Astrocyte of the spinal cord (primary cell): Measurements from ENCODE around the gene HBQ1.
"Not testable (repeated sequence)": the region's sequence is repeated elsewhere in the genome, so short reads cannot be mapped to it uniquely, and the experiment has no call there.

Source experiments
- DNase-seq: peaks from one replicate; pipeline ENCODE4 v3.0.0; 2011; ENCODE audit warnings: low read depth, low spot score
- H3K4me3 ChIP-seq: 2 replicates; pipeline ENCODE4 v1.5.1; 2011; ENCODE audit warnings: low read depth, mild to moderate bottlenecking, low read length, moderate library complexity
- CTCF ChIP-seq: IDR thresholded peaks from 2 replicates; pipeline ENCODE4 v1.5.1; 2012; ENCODE audit warnings: low read depth, mild to moderate bottlenecking, low read length, inconsistent platforms
- in situ Hi-C: cut with HindIII; loops from 2 replicates; pipeline ENCODE4 v1.10.0; 2017; ENCODE audit warnings: low sequenced_read_pairs

Gene HBQ1

DNA sequence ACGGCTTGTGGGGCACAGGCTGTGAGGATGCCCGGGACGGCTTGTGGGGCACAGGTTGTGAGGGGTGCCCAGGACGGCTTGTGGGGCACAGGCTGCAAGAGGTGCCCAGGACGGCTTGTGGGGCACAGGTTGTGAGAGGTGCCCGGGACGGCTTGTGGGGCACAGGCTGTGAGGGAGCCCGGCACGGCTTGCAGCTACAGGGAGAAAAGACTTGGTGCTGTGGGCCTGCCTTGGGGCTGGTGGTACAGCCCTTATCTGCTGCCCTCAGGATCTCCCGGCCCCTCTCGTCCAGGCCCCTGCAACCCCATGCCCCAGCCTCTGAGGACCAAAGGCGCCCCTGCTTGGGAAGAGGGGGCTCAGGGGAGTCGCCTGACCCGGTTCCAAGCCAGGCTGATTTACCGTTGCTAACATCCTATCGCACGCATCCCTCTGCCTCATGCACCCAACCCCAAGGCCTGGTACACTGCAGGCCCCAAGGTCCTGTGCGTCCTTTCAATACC is 19.5 kb upstream of the HBQ1 start:
- H3K4me3 ChIP-seq: no peak overlapping the region
- in situ Hi-C loops: no loop called here
- DNase-seq: no peak
- no peak for TF ChIP-seq CTCF

- TF ChIP-seq CTCF: no peak
- no peak for DNase-seq
- in situ Hi-C loops: no loop called here
- no peak overlapping the region for H3K4me3 ChIP-seq
These were observed 17.8 kb upstream of the HBQ1 start for GRCh38 chr16:162271-162991.

DNA sequence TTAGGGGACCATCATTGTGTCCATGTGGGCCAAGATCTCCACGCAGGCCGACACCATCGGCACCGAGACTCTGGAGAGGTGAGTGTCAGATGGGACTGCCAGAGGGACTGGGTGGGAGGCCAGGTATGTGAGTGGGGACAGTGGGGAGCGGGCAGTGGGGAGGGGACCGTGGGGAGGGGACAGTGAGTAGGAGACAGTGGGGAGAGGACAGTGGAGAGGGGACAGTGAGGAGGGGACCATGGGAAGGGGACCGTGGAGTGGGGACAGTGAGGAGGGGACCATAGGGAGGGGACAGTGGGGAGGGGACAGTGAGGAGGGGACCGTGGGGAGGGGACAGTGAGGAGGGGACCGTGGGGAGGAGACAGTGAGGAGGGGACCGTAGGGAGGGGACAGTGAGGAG is 17.1 kb upstream of the HBQ1 start:
- DNase-seq, in situ Hi-C loops, H3K4me3 ChIP-seq: not testable (repeated sequence)

DNA sequence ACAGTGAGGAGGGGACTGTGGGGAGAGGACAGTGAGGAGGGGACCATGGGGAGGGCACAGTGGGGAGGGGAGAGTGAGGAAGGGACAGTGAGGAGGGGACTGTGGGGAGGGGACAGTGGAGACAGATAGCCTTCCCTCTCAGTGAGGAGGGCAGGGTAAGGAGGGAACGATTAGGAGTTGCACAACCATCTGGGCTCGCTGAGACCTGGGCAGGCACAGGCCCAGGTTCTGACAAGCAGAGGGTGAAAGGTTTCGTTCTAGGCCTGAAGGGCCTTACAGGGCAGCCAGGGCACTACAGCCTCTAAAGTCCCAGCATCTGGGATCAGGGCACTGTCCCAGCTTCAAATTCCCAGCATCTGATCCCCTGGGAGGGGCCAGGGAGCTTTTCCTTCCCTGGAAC is 16.6 kb upstream of the HBQ1 start:
- in situ Hi-C loops, H3K4me3 ChIP-seq, DNase-seq: not testable (repeated sequence)

DNA sequence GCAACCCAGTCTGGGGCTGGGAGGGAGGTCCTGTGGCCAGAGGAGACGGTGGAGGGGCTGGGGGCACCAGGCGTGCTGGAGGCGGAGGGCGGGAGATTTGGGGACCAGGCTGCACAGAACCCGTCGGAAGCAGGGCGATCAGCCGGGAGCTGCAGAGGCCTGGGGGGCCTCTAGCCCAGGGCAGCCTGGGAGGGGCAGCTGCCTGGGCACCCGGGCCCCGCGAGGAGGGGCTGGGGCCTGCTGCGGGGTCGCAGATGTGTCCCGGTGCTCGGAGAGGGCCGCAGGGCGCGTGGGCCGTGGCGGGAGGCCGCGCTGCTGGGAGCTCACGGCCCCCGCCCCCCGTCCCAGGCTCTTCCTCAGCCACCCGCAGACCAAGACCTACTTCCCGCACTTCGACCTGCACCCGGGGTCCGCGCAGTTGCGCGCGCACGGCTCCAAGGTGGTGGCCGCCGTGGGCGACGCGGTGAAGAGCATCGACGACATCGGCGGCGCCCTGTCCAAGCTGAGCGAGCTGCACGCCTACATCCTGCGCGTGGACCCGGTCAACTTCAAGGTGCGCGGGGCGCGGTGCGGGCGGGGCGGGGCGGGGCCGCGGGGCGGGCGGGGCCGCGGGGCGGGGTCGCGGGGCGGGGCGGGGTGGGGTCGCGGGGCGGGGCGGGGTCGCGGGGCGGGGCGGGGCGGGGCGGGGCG is 16.0 kb upstream of the HBQ1 start:
- in situ Hi-C loops, DNase-seq, H3K4me3 ChIP-seq: not testable (repeated sequence)

DNA sequence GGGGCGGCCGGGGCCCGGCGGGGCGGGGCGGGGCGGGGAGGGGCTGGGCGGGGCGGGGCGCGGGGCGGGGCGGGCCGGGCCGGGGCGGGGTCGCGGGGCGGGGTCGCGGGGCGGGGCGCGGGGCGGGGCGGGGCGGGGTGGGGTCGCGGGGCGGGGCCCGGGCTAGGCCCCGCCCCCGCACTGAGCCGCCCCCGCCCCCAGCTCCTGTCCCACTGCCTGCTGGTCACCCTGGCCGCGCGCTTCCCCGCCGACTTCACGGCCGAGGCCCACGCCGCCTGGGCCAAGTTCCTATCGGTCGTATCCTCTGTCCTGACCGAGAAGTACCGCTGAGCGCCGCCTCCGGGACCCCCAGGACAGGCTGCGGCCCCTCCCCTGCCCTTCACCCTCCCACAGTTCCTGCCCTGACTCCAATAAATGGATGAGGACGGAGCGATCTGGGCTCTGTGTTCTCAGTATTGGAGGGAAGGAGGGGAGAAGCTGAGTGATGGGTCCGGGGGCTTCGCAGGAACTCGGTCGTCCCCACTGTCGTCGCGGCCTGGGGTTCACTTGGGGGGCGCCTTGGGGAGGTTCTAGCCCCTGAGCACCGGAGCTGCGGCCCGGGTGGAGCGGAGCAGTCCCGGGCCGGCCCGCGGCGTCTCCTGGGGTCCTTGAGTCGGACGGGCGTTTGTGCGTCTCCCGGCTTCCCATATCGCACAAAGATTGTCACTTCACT is 15.3 kb upstream of the HBQ1 start:
- in situ Hi-C loops: no loop called here
- no peak overlapping the region for H3K4me3 ChIP-seq
- no peak for DNase-seq
- no peak for TF ChIP-seq CTCF

DNA sequence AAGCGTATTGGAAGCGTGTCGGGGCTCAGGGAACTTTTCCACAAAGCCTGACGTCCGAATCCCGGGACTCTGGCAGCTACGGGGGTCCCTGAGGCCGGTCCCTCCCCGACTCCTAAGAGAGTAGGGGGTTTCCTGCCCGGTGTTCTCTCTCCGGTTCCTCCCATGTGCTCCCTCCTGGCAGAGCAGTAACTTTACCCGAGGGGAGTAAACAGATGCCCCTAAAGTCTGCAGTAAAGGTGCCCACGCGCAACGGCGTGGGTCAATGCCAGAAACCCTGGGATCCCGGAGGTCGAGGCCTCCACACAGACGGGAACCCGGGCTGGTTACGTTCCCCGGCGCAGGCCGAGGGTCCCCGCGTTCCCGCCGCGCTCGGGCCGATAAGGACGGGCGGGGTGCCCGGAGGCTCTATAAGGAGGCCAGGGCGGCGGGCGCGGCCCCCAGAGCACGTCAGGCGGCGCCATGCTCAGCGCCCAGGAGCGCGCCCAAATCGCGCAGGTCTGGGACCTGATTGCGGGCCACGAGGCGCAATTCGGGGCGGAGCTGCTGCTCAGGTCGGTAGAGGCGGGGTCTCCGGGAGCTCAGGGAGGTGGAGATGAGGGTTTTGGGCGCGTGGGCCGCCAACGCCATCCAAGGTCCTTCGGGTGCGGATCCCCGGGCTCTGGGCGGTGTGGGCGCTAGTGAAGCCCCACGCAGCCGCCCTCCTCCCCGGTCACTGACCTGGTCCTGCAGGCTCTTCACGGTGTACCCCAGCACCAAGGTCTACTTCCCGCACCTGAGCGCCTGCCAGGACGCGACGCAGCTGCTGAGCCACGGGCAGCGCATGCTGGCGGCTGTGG is 14.5 kb upstream of the HBQ1 start, which contains the start of gene HBM:
TSS of gene HBM (plus strand) at position 440 of the 836 bp plus-strand sequence. CDS start at position 460, 20 bp downstream.
- DNase-seq: no peak
- in situ Hi-C loops: no loop called here
- H3K4me3 ChIP-seq: no peak within 1 kb of the TSS
- TF ChIP-seq CTCF: no peak
